ENCODE data around the gene NR5A2.
"Not testable (repeated sequence)": the region's sequence is repeated elsewhere in the genome, so short reads cannot be mapped to it uniquely, and the experiment has no call there.

The NR5A2 gene

DNA sequence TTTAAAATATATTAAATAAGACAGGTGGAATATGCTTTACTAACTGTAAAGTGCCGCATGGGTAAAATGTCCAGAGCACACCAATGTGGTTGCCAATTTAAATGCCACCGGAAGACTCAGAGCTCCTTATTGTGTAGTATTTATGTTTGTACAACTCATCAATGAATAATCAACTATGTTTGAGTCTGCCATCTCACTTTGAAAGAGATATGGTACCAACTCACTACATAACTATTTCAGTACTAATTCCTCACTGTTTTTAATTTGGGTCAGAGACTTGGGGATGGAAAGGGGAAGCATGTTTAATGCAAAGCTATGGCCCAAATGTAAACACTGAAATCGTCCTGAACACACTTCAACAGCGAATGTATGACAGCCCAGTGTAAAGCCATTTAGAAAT lies 144.8 kb downstream of the NR5A2 start:
- Mint-ChIP-seq H3K4me1 (ENCODE audit: low read depth) (no peaks in the 10 kb centered on the region), H3K36me3 (no peaks in the 10 kb centered on the region), H3K27me3 (no peaks in the 10 kb centered on the region), H3K27ac (no peak overlapping the region), H3K4me3 (no peak overlapping the region), H3K9me3 (ENCODE audit: low read depth) (no peaks in the 10 kb centered on the region)

DNA sequence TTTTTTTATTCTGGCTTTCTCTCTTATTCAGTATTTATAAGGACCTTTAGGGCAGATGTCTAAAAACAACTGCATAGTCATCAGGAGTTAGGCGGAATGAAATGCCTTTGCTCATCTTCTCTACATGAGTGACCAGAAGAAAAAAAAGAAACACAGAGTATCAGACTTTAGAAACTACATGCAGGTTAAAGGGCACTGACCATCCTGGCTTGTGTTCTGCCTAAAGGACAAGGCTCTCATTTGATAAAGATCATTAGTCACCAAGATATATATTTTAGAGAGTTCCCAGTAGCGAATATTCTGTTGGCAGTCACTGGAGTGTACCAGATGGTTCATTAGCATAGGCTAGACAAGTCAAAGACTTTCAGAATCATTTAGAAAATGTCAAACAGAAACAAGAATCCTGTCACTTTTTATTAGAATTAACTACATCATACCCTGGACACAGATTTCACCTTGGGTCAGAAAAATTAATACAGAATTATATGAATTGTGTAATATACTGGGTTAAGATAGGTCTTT lies 145.6 kb downstream of the NR5A2 start:
- Mint-ChIP-seq H3K4me3 (no peak overlapping the region), H3K9me3 (ENCODE audit: low read depth) (no peaks in the 10 kb centered on the region), H3K4me1 (ENCODE audit: low read depth) (no peaks in the 10 kb centered on the region), H3K27me3 (no peaks in the 10 kb centered on the region), H3K27ac (no peak overlapping the region), H3K36me3 (no peaks in the 10 kb centered on the region)

DNA sequence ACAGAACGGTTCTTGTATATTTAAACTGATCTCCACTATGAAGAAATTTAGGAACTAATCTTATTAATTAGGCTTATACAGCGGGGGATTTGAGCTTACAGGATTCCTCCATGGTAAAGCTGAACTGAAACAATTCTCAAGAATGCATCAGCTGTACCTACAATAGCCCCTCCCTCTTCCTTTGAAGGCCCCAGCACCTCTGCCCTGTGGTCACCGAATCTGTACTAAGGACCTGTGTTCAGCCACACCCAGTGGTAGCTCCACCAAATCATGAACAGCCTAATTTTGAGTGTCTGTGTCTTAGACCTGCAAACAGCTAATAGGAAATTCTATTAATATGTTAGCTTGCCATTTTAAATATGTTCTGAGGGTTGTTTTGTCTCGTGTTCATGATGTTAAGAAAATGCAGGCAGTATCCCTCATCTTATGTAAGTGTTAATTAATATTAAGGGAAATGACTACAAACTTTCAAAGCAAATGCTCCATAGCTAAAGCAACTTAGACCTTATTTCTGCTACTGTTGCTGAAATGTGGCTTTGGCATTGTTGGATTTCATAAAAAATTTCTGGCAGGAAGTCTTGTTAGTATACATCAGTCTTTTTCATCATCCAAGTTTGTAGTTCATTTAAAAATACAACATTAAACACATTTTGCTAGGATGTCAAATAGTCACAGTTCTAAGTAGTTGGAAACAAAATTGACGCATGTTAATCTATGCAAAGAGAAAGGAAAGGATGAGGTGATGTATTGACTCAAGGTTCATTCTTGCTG lies 147.2 kb downstream of the NR5A2 start:
- no peaks in the 10 kb centered on the region for H3K36me3 Mint-ChIP-seq
- H3K27ac Mint-ChIP-seq: no peak overlapping the region
- H3K9me3 Mint-ChIP-seq (ENCODE audit: low read depth): no peaks in the 10 kb centered on the region
- no peaks in the 10 kb centered on the region for H3K27me3 Mint-ChIP-seq
- H3K4me3 Mint-ChIP-seq: no peak overlapping the region
- no peaks in the 10 kb centered on the region for H3K4me1 Mint-ChIP-seq (ENCODE audit: low read depth)

DNA sequence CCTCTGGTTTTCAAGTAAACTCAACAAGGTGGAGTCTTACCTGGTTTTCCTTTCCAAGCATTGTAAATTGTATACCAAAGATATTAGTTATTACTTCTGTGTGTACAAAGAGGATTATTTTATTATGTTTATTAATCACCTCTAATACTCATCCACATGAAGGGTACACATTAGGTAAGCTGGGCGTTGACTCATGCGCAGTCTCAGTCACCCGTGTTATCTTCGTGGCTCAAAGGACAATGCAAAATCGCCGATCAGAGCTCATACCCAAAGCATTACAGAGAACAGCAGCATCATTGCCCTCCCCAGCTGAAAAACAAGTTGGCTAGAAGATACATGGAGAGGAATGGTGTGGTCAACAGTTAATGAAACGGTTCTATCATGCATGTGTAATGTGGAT lies 148.7 kb downstream of the NR5A2 start:
- no peaks in the 10 kb centered on the region for H3K9me3 Mint-ChIP-seq (ENCODE audit: low read depth)
- no peak overlapping the region for H3K4me3 Mint-ChIP-seq
- no peaks in the 10 kb centered on the region for H3K36me3 Mint-ChIP-seq
- no peak overlapping the region for H3K27ac Mint-ChIP-seq
- H3K4me1 Mint-ChIP-seq (ENCODE audit: low read depth): no peaks in the 10 kb centered on the region
- H3K27me3 Mint-ChIP-seq: peaks cover 2% of the 10 kb centered on the region

DNA sequence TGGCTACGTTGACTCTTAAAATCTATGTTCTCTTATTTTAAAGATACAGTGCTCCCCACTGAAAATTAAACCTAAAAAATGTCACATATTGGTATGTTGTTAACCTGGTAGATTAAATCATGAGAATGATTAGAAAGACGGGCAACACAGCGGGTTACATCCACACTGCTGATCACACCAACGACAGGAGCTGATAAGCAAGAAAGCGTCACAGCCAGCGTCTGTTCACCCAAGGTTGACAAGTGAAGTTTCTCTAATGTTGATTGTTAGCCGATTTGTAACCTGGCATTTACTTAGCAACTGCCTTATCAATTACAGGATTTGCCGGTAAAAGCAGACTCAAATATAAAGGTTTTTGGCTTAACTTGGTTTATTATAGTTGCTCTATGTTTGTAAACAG lies 149.3 kb downstream of the NR5A2 start:
- no peak overlapping the region for H3K4me3 Mint-ChIP-seq
- H3K27ac Mint-ChIP-seq: no peak overlapping the region
- H3K36me3 Mint-ChIP-seq: no peaks in the 10 kb centered on the region
- H3K27me3 Mint-ChIP-seq: peaks cover 2% of the 10 kb centered on the region
- H3K4me1 Mint-ChIP-seq (ENCODE audit: low read depth): no peaks in the 10 kb centered on the region
- no peaks in the 10 kb centered on the region for H3K9me3 Mint-ChIP-seq (ENCODE audit: low read depth)

DNA sequence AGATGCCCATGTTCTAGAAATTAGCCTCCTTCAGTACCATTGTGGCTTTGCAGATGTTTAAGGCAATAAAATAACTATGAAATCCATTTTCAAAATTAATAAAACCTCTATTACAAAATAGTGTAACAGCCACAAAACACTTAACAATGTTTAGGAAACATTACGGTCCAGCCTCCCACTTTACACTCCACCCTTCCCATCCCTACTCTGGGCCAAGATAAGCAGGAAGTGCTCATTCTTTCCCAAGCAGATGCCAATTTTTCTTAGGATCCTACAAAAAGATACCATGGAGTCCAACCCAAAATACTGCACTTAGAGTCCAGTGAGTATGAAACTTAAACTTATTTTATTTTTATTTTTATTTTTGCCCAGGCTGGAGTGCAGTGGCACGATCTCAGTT lies 150.8 kb downstream of the NR5A2 start:
- no peak overlapping the region for H3K4me3 Mint-ChIP-seq
- peaks cover 2% of the 10 kb centered on the region for H3K27me3 Mint-ChIP-seq
- H3K4me1 Mint-ChIP-seq (ENCODE audit: low read depth): no peaks in the 10 kb centered on the region
- no peak overlapping the region for H3K27ac Mint-ChIP-seq
- no peaks in the 10 kb centered on the region for H3K36me3 Mint-ChIP-seq
- H3K9me3 Mint-ChIP-seq (ENCODE audit: low read depth): no peaks in the 10 kb centered on the region

DNA sequence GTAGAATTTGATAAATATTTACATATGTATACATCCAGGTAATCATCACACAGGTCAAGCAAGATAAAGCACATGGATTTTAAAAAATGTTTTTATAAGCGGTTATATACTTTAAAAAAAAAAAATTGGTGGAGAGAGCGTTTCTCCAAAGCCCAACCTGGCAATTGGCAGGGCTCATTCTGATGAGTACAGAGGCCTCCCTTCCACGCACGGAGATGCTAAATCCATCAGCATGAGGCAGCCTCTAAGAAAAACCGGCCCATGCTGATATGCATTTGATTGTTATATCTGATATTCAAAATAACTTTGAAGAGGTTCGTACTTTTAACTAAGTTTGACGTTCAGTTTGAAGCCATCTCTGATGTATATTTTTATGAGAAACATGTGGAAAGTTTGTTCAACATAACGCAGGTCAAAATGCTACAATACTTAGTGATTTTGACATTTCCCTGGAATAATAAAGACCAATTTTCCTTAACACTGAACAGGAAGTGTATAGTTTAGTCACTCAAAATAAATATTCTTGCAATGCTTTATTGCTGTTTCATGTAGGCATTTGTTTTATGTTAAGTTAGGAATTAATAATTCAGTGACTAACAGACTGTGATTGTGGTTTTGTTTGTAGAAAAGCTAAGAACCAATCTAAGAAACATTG lies 151.7 kb downstream of the NR5A2 start:
- no peaks in the 10 kb centered on the region for H3K36me3 Mint-ChIP-seq
- H3K27me3 Mint-ChIP-seq: peaks cover 2% of the 10 kb centered on the region
- H3K4me1 Mint-ChIP-seq (ENCODE audit: low read depth): no peaks in the 10 kb centered on the region
- H3K4me3 Mint-ChIP-seq: no peak overlapping the region
- H3K9me3 Mint-ChIP-seq (ENCODE audit: low read depth): no peaks in the 10 kb centered on the region
- H3K27ac Mint-ChIP-seq: no peak overlapping the region

DNA sequence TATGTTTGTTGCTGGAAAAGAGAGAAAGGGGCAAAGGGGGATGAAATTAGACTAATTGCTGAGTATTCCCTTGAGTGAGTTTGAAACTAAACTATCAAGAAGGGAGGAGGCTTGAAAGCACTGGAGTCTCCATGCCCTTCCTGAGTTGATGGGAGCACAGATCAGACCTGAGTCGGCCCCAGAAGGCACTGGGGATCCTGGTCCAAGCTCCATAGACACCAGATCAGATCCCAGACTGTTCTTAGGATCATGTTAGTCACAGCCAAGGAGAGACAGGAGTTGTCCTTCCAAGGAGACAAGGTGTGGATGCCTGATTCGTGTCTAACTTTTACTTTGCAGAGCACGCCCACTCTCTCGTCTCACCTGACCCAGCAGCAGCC lies 152.3 kb downstream of the NR5A2 start:
- Mint-ChIP-seq H3K9me3 (ENCODE audit: low read depth) (no peaks in the 10 kb centered on the region), H3K27me3 (peaks cover 2% of the 10 kb centered on the region), H3K4me3 (no peak overlapping the region), H3K36me3 (no peaks in the 10 kb centered on the region), H3K27ac (no peak overlapping the region), H3K4me1 (ENCODE audit: low read depth) (no peaks in the 10 kb centered on the region)

DNA sequence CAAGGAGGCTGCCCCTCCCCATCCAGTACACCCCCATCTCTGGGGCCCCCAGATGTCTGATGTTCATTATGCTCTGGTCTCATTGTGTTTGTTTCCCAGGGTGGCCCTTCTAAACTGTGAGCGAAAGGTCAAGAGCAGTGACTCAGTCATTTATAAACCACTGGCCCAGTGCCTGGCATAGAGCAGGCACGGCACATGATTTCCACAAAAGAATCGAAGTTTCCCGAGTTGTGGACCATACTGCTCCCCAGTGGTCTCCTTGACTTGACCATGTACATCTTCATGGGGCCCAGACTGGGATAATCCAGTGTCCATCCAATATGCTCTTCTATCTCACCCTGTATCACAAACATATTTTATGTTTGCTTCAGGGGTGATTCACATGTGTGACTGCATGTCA lies 153.3 kb downstream of the NR5A2 start:
- Mint-ChIP-seq H3K27me3 (peaks cover 2% of the 10 kb centered on the region), H3K36me3 (no peaks in the 10 kb centered on the region), H3K4me1 (ENCODE audit: low read depth) (no peaks in the 10 kb centered on the region), H3K9me3 (ENCODE audit: low read depth) (no peaks in the 10 kb centered on the region), H3K4me3 (no peak overlapping the region), H3K27ac (no peak overlapping the region)

DNA sequence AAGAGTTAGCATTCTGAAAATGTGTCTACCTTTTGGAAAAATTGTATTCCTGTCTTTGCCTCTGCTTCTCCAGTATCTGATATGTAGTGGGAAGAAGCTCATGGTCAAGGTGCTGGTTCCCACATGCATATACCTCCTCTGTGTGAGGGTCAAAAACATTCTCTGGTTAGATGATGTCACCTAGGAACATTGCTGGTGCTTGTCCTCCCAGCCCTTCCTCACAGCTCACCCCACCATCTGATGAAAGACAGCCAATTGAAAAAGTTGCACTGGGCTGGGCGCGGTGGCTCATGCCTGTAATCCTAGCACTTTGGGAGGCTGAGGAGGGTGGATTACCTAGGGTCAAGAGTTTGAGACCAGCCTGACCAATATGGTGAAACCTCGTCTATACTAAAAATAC lies 154.4 kb downstream of the NR5A2 start:
- Mint-ChIP-seq H3K4me3 (no peak overlapping the region), H3K9me3 (ENCODE audit: low read depth) (no peaks in the 10 kb centered on the region), H3K27me3 (peaks cover 3% of the 10 kb centered on the region), H3K36me3 (no peaks in the 10 kb centered on the region), H3K4me1 (ENCODE audit: low read depth) (no peaks in the 10 kb centered on the region), H3K27ac (no peak overlapping the region)

DNA sequence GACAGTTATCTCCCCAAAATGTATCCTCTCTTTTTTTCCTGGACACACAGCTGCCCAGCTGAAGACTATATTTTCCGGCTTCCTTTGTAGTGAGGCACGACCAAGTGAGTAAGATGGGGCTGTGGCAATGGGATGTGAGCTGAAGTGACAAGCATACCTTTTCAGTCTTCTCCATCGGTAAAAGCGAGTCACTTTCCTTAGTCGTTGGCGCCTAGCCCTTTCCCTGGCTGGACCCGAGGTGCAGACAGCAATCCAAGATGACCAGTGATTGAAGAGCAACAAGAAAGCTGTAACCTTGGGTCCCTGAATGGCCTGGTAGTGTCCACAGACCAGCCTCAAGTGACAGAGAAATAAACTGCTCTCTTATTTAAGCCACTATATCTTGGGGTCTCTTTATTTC lies 155.2 kb downstream of the NR5A2 start:
- Mint-ChIP-seq H3K4me3 (no peak overlapping the region), H3K27ac (no peak overlapping the region), H3K27me3 (peaks cover 3% of the 10 kb centered on the region), H3K36me3 (no peaks in the 10 kb centered on the region), H3K9me3 (ENCODE audit: low read depth) (no peaks in the 10 kb centered on the region), H3K4me1 (ENCODE audit: low read depth) (no peaks in the 10 kb centered on the region)

DNA sequence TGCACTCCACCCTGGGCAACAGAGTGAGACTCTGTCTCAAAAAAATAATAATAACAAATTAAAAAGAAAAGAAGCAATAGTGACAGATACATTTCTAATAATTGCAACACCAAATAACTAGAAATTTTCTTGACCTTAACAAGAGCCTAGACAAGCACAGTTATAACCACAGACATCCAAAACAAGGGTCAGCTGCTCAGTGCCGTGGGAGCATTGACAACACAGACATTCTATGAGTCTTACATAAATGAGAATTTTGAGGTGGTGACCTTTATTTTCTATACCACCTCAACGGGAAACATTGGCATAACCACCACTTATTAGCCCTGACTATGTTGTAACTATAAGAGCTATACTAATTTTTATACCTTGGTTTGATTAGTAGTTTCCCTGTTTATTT lies 156.1 kb downstream of the NR5A2 start:
- no peaks in the 10 kb centered on the region for H3K9me3 Mint-ChIP-seq (ENCODE audit: low read depth)
- no peaks in the 10 kb centered on the region for H3K4me1 Mint-ChIP-seq (ENCODE audit: low read depth)
- no peak overlapping the region for H3K27ac Mint-ChIP-seq
- no peak overlapping the region for H3K4me3 Mint-ChIP-seq
- H3K27me3 Mint-ChIP-seq: peaks cover 3% of the 10 kb centered on the region
- H3K36me3 Mint-ChIP-seq: no peaks in the 10 kb centered on the region

DNA sequence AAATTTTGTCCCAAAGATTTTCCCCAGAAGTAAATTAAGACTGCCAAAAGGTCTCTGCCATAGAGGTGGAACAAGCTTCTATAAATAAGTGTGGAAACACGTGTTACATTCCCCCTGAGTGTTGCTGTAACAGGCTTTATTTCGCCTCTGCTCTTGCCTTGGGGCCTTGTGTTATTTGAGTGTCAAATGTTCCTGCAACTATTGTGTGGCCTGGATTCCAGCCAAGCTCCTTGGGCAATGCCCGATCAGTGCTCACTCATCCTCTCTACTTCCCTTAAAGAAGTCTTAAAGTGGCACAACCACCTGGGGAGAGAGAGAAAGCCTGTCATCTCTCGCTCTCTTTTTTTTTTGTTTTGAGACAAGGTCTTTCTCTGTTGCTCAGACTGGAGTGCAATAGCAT lies 156.7 kb downstream of the NR5A2 start:
- peaks cover 3% of the 10 kb centered on the region for H3K27me3 Mint-ChIP-seq
- no peaks in the 10 kb centered on the region for H3K4me1 Mint-ChIP-seq (ENCODE audit: low read depth)
- no peak overlapping the region for H3K27ac Mint-ChIP-seq
- H3K36me3 Mint-ChIP-seq: no peaks in the 10 kb centered on the region
- H3K4me3 Mint-ChIP-seq: no peak overlapping the region
- no peaks in the 10 kb centered on the region for H3K9me3 Mint-ChIP-seq (ENCODE audit: low read depth)

DNA sequence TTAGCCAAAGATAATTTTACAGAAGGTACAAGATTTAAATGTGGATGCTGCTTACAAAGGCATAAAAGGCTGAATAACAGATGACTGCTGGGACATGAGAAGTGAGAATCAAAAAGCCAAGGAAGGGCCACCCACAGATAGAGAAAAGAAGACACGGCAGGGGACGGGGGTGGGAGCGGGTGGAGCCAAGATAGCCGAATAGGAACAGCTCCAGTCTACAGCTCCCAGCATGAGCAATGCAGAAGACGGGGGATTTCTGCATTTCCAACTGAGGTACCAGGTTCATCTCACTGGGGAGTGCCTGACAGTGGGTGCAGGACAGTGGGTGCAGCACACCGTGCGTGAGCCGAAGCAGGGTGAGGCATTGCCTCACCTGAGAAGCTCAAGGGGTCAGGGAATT lies 157.7 kb downstream of the NR5A2 start:
- not testable (repeated sequence) for H3K4me3 Mint-ChIP-seq; H3K27me3 Mint-ChIP-seq; H3K4me1 Mint-ChIP-seq (ENCODE audit: low read depth); H3K27ac Mint-ChIP-seq; H3K9me3 Mint-ChIP-seq (ENCODE audit: low read depth); H3K36me3 Mint-ChIP-seq

DNA sequence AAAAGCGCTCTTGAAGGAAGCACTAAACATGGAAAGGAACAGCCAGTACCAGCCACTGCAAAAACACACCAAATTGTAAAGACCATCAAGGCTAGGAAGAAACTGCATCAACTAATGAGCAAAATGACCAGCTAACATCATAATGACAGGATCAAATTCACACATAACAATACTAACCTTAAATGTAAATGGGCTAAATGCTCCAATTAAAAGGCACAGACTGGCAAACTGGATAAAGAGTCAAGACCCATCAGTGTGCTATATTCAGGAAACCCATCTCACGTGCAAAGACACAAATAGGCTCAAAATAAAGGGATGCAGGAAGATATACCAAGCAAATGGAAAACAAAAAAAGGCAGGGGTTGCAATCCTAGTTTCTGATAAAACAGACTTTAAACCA lies 159.8 kb downstream of the NR5A2 start:
- not testable (repeated sequence) for H3K27ac Mint-ChIP-seq, H3K4me3 Mint-ChIP-seq, H3K27me3 Mint-ChIP-seq

DNA sequence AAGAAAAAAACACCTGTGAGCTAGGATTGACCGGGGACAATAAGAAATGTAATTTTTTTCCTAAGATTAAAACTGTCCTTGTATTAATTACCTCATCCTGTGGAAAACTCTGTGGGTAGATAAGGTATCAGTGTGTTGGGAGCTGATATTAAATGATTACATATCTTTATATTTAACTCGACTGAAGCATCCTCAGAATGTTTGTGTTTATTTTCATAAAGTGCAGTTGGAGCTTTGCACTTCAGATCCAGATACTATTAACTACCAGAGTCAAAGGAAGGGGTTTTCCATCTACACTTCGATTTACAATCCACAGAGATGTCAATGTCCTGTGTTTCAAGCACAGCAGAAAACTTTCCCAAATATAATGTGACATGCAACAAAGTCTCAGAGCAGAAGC lies 164.5 kb downstream of the NR5A2 start:
- Mint-ChIP-seq H3K27me3 (no peaks in the 10 kb centered on the region), H3K4me3 (no peak overlapping the region), H3K36me3 (no peaks in the 10 kb centered on the region), H3K9me3 (ENCODE audit: low read depth) (no peaks in the 10 kb centered on the region), H3K4me1 (ENCODE audit: low read depth) (no peaks in the 10 kb centered on the region), H3K27ac (no peak overlapping the region)

More for the DNA sequence above, 159.8 kb downstream of the NR5A2 start:
- H3K36me3 Mint-ChIP-seq; H3K9me3 Mint-ChIP-seq (ENCODE audit: low read depth); H3K4me1 Mint-ChIP-seq (ENCODE audit: low read depth): not testable (repeated sequence)
